GM12878 (cell line): ENCODE results near the gene LTB. TPM values are rescaled to one million over a fixed set of nuclear protein-coding genes. Genes with fewer than 3 reads are reported as not detected.

Experiments
- ATAC-seq: fragments of 200-7000 bp; cut with Tn5 transposase; 3 replicates; pipeline ENCODE4 v1.9.1; 2020; ENCODE audit warnings: mild to moderate bottlenecking, moderate library complexity
- BruUV-seq: library from RNA; stranded (reverse); fragments of 400-500 nt; replicated peaks from 2 replicates; lab custom pipeline; 2021; lab: Mats Ljungman, UMichigan
- CTCF ChIA-PET: fragments of 300-600 bp; sonication (Branson Sonifier 250); formaldehyde crosslinking; extraction: SDS; loops from one replicate; lab custom pipeline; 2021; ENCODE audit warnings: inconsistent platforms; lab: Yijun Ruan, JAX
- POLR2A ChIA-PET: fragments of 350-600 bp; formaldehyde crosslinking; extraction: SDS; loops from one replicate; lab custom pipeline; 2021; ENCODE audit warnings: inconsistent platforms; lab: Charles Lee
- RAD21 ChIA-PET: fragments of 300-600 bp; sonication (Branson Sonifier 250); formaldehyde crosslinking; loops from one replicate; lab custom pipeline; 2023; ENCODE audit warnings: antibody characterized with exemption; ENCODE audit not compliant: unreplicated experiment; lab: Charles Lee
- SMC1A ChIA-PET: fragments of 300-600 bp; sonication (Branson Sonifier 250); formaldehyde crosslinking; loops from one replicate; lab custom pipeline; 2023; ENCODE audit not compliant: unreplicated experiment, uncharacterized antibody; lab: Charles Lee
- DNase-seq: peaks from one replicate; pipeline ENCODE4 v3.0.0-alpha.2; 2011; ENCODE audit warnings: low read depth, low spot score
- FAIRE-seq: peaks from 3 replicates; lab custom pipeline; 2011; peaks lifted over from hg19 to GRCh38; lab: Jason Lieb, UNC
- H2AFZ ChIP-seq: 2 replicates; pipeline ENCODE4 v1.6.0; 2011; ENCODE audit warnings: low read depth, low read length, control low read depth; ENCODE audit not compliant: control insufficient read depth
- H3K27ac ChIP-seq: 2 replicates; pipeline ENCODE4 v1.5.1; 2011; ENCODE audit warnings: control low read depth; ENCODE audit not compliant: control insufficient read depth, insufficient read depth
- H3K27me3 ChIP-seq, 2 experiments: replicated peaks in 1 of 2; 2 replicates each; pipeline versions ENCODE4 v1.6.0 to v1.6.1; 2011; ENCODE audit warnings: low read length in 1 of 2; ENCODE audit not compliant: control insufficient read depth in 2 of 2, insufficient read depth in 2 of 2
- H3K36me3 ChIP-seq, 2 experiments: 2 replicates each; pipeline ENCODE4 v1.5.1; 2011; ENCODE audit warnings: low read length in 1 of 2; ENCODE audit not compliant: control insufficient read depth in 2 of 2, insufficient read depth in 2 of 2
- H3K4me1 ChIP-seq: 2 replicates; pipeline ENCODE4 v1.6.1; 2011; ENCODE audit warnings: mild to moderate bottlenecking, low read length, moderate library complexity, mixed read lengths; ENCODE audit not compliant: control insufficient read depth, insufficient read depth
- H3K4me2 ChIP-seq: 2 replicates; pipeline ENCODE4 v1.6.0; 2011; ENCODE audit warnings: control low read depth; ENCODE audit not compliant: control insufficient read depth, insufficient read depth
- H3K4me3 ChIP-seq: fragments of 200-600 bp; sonication (generic); 2 replicates; pipeline ENCODE4 v1.5.1; 2016
- H3K79me2 ChIP-seq: 2 replicates; pipeline ENCODE4 v1.6.0; 2011; ENCODE audit warnings: low read length; ENCODE audit not compliant: control insufficient read depth, insufficient read depth
- H3K9ac ChIP-seq: 2 replicates; pipeline ENCODE4 v1.8.0; 2011; ENCODE audit warnings: low read length, control low read depth, mixed read lengths; ENCODE audit not compliant: control insufficient read depth, insufficient read depth
- H3K9me3 ChIP-seq: replicated peaks from 3 replicates; pipeline ENCODE4 v1.5.1; 2011; ENCODE audit warnings: mild to moderate bottlenecking, low read length; ENCODE audit not compliant: control insufficient read depth, insufficient read depth
- H4K20me1 ChIP-seq: 2 replicates; pipeline ENCODE4 v1.6.0; 2011; ENCODE audit not compliant: control insufficient read depth, insufficient read depth
- CHD4 ChIP-seq: fragments of 200-600 bp; sonication (generic); IDR thresholded peaks from 2 replicates; pipeline ENCODE4 v1.6.1; 2016; ENCODE audit warnings: mild to moderate bottlenecking
- EP300 ChIP-seq, 2 experiments: fragments of 150-350 bp in 1 of 2; IDR thresholded peaks; 2 replicates each; pipeline ENCODE4 v1.6.1; 2011 to 2012; ENCODE audit warnings: low read depth in 2 of 2, low read length in 2 of 2, borderline replicate concordance in 1 of 2, improper control_type of control experiment in 1 of 2, inconsistent platforms in 1 of 2; ENCODE audit not compliant: control insufficient read depth in 1 of 2
- HDAC2 ChIP-seq: fragments of 200-600 bp; sonication (generic); IDR thresholded peaks from 2 replicates; pipeline ENCODE4 v1.6.1; 2017
- HSF1 ChIP-seq: fragments of 150-350 bp; IDR thresholded peaks from 2 replicates; pipeline ENCODE4 v1.6.1; 2014; ENCODE audit warnings: mild to moderate bottlenecking, low read depth, low read length
- IKZF1 ChIP-seq: fragments of 450-650 bp; conservative IDR thresholded peaks from 2 replicates; pipeline ENCODE4 v1.6.1; 2017; ENCODE audit warnings: antibody characterized with exemption, mild to moderate bottlenecking
- IKZF2 ChIP-seq, 2 experiments: fragments of 450-650 bp; IDR thresholded peaks; 2 replicates each; pipeline ENCODE4 v1.6.1; 2017; ENCODE audit warnings: mild to moderate bottlenecking in 2 of 2, moderate library complexity in 2 of 2
- MLLT1 ChIP-seq: fragments of 450-650 bp; IDR thresholded peaks from 2 replicates; pipeline ENCODE4 v1.6.1; 2016; ENCODE audit warnings: mild to moderate bottlenecking
- RAD21 ChIP-seq: IDR thresholded peaks from 2 replicates; pipeline ENCODE4 v1.6.1; 2011; ENCODE audit warnings: mild to moderate bottlenecking, low read depth, low read length, moderate library complexity; ENCODE audit not compliant: insufficient read depth
- SMARCA5 ChIP-seq: fragments of 450-650 bp; IDR thresholded peaks from 2 replicates; pipeline ENCODE4 v1.6.1; 2017; ENCODE audit warnings: mild to moderate bottlenecking
- SMC3 ChIP-seq: IDR thresholded peaks from 2 replicates; pipeline ENCODE4 v1.6.1; 2011; ENCODE audit warnings: low read length, improper control_type of control experiment, borderline replicate concordance
- SPI1 ChIP-seq: IDR thresholded peaks from 2 replicates; pipeline ENCODE4 v1.6.1; 2011; ENCODE audit warnings: low read depth, mild to moderate bottlenecking, low read length, moderate library complexity, borderline replicate concordance; ENCODE audit not compliant: insufficient read depth
- SREBF2 ChIP-seq: IDR thresholded peaks from 2 replicates; pipeline ENCODE4 v1.6.1; 2012; ENCODE audit warnings: mild to moderate bottlenecking, low read length
- SUPT20H ChIP-seq: IDR thresholded peaks from 2 replicates; pipeline ENCODE4 v1.6.1; 2011; ENCODE audit warnings: low read depth, mild to moderate bottlenecking, low read length, moderate library complexity, borderline replicate concordance; ENCODE audit not compliant: control insufficient read depth
- WGBS: methylation state at CpG from one replicate; pipeline ENCODE4 v1.1.6; 2016; ENCODE audit warnings: low lambda C conversion rate; ENCODE audit not compliant: insufficient replicate concordance, insufficient coverage; ENCODE audit errors: missing lambda C conversion rate; 5-methylcytosine and 5-hydroxymethylcytosine counted together
- in situ Hi-C: fragments of 300-500 bp; cut with MboI; formaldehyde crosslinking; loops from 9 replicates; pipeline ENCODE4 v1.14.3; 2018; ENCODE audit warnings: mixed read lengths
- intact Hi-C: fragments of 100-400 bp; cut with micrococcal nuclease; formaldehyde crosslinking; loops from one replicate; pipeline ENCODE4 v1.14.2; 2022; ENCODE audit not compliant: unreplicated experiment
- polyA plus RNA-seq, 11 experiments: library from polyadenylated mRNA; depleted of rRNA in 4 of 11; unstranded in 6 of 11; stranded (reverse) in 5 of 11; fragments of >200 nt; fragmentation: Nextera tagmentation in 4 of 11; fragmentation: Illumina TruSeq in 1 of 11; extraction: Ambion mirVana in 4 of 11; extraction: Trizol in 1 of 11; gene quantifications; 1 replicate in 1 of 11; 2 replicates in 10 of 11; pipeline versions ENCODE4 v1.2.1 to v1.2.3, GENCODE V29; 2011 to 2016; ENCODE audit warnings: inconsistent platforms in 2 of 11, missing spikeins in 2 of 11, low read depth in 1 of 11
- total RNA-seq, 4 experiments: library from RNA; depleted of rRNA in 3 of 4; stranded (reverse); fragments of >200 nt in 3 of 4; fragmentation: Illumina TruSeq in 1 of 4; extraction: Trizol in 1 of 4; gene quantifications; 2 replicates each; pipeline versions ENCODE4 v1.2.1 to v1.2.3, GENCODE V29; 2013 to 2021
- TF ChIP-seq, protein P1 (sequence below): IDR thresholded peaks from 2 replicates; pipeline ENCODE4 v1.6.1; 2011; ENCODE audit warnings: low read depth, mild to moderate bottlenecking, low read length, moderate library complexity, borderline replicate concordance; ENCODE audit errors: extremely low read depth

Gene LTB
- total and polyA plus RNA-seq, 10 of the 15 experiments (the other 5 are each of a cell fraction or from before 2014, with no cell fraction given) = 0.71 to 74.3 (median 20.0) TPM

DNA sequence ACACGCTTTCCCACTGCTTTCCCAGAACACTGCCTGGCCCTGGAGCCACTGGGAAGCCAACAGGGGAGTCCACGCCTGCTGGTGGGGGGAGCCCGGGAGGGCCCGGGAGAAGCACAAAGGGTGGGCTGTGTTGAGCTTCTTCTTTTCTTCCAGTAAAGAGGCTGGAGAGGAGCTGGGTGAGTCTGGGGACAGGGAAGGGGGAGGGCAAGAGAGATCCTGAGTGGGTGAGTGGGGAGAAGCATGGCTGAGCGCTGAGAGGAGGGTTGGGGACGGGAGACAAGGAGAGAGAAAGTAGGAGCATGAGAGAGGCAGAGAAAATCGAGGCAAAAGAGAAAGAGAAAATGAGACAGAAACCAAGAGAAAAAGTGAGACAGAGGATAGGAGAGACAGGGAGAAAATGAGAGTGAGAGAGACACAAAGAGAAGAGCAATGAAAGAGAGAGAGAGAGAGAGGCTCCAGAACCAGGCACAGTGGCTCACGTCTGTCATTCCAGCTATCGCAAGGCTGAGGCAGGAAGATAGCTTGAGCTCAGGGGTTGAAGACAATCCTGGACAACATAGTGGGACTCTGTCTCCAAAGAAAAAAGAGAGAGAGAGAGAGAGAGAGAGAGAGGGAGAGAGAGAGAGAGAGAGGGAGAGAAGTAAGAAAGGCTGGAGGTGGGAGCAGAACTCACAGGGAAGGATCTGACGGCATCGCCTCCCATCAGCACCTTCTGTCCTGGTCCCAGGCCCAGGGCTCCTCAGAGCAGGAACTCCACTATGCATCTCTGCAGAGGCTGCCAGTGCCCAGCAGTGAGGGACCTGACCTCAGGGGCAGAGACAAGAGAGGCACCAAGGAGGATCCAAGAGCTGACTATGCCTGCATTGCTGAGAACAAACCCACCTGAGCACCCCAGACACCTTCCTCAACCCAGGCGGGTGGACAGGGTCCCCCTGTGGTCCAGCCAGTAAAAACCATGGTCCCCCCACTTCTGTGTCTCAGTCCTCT is 5.9 kb upstream of the LTB start:
- H3K4me3 ChIP-seq = peak overlapping the region; percentile 68
- no peaks in the 10 kb centered on the region for H3K36me3 ChIP-seq
- peak overlapping the region; percentile 67; the same call in 1 of the 2 replicates for H3K9ac ChIP-seq
- ChIA-PET POLR2A (interaction anchor here (0.5 to 17.1 kb wide), 12 partner anchors 8 to 597 kb away, joined by 3 to 282 read pairs (median 4); partner anchors contain the start of genes AIF1, ATP6V1G2, DDX39B and LTA), SMC1A (interaction anchor here (1.0 to 45.5 kb wide), 5 partner anchors 7 to 33 kb away, joined by 3 to 1989 read pairs (median 56); partner anchors contain the start of genes ATP6V1G2, DDX39B, LTA and NCR3), CTCF (interaction anchor here (2.2 to 31.0 kb wide), 4 partner anchors 5 to 33 kb away, joined by 16 to 2098 read pairs (median 789); partner anchors contain the start of genes ATP6V1G2, DDX39B, LST1 and LTA), RAD21 (interaction anchor here (1.1 to 17.5 kb wide), 8 partner anchors 8 to 151 kb away, joined by 3 to 620 read pairs (median 6); partner anchors contain the start of genes ATP6V1G2, NCR3, NFKBIL1 and TNF)
- no peaks in the 10 kb centered on the region for H3K9me3 ChIP-seq
- peaks cover 1% of the 10 kb centered on the region; the same call in 1 of the 2 replicates for H3K79me2 ChIP-seq
- peak overlapping the region; percentile 45 for H2AFZ ChIP-seq
- H4K20me1 ChIP-seq = no peaks in the 10 kb centered on the region
- no peak for FAIRE-seq
- DNase-seq = no peak
- intact Hi-C loops (no loop called here), in situ Hi-C loops (no loop called here)
- no TSS peak for BruUV-seq
- H3K4me2 ChIP-seq = peak overlapping the region; percentile 89
- H3K27ac ChIP-seq = peak overlapping the region; percentile 75
- ATAC-seq = peak; percentile 14
- 51% methylated on average over 10 of the region's 12 CpGs for WGBS
- no peaks in the 10 kb centered on the region for H3K27me3 ChIP-seq
- peaks cover 47% of the 10 kb centered on the region for H3K4me1 ChIP-seq
- TF ChIP-seq SMC3 (no peak), IKZF2 (IDR thresholded peaks at IDR 0.05) (peak; percentile 43 to 74; a peak in 3 of 4 replicates), HDAC2 (no peak), HSF1 (no peak), SUPT20H (no peak), CHD4 (no peak), EP300 (IDR thresholded peaks at IDR 0.05; ENCODE audit: borderline replicate concordance in 1 of 2, control insufficient read depth in 1 of 2, low read depth in 2 of 2, low read length in 2 of 2) (no peak), SREBF2 (no peak), RAD21 (no peak), SMARCA5 (no peak), IKZF1 (0 out of 2 replicates have a peak, but pooled peaks have one; percentile 31), SPI1 (no peak), MLLT1 (peak; percentile 83)
- TF ChIP-seq, protein P1, sequence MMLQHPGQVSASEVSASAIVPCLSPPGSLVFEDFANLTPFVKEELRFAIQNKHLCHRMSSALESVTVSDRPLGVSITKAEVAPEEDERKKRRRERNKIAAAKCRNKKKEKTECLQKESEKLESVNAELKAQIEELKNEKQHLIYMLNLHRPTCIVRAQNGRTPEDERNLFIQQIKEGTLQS = no peak
